KMS-11 (cell line): ENCODE results near the gene FLT3.

Source experiments
- H2AFZ ChIP-seq: fragments of 200-600 bp; sonication (generic); 2 replicates; pipeline ENCODE4 v1.6.1; 2016; ENCODE audit warnings: antibody characterized with exemption, mixed run types, low read depth
- H3K27ac ChIP-seq: fragments of 200-600 bp; sonication (generic); 2 replicates; pipeline ENCODE4 v1.6.1; 2016; ENCODE audit warnings: mild to moderate bottlenecking, mixed run types
- H3K27me3 ChIP-seq: fragments of 200-600 bp; sonication (generic); 2 replicates; pipeline ENCODE4 v1.6.1; 2017; ENCODE audit warnings: mild to moderate bottlenecking, low read depth, mixed run types, moderate library complexity; ENCODE audit not compliant: insufficient read depth
- H3K36me3 ChIP-seq: fragments of 200-600 bp; sonication (generic); 2 replicates; pipeline ENCODE4 v1.6.1; 2017; ENCODE audit warnings: mild to moderate bottlenecking, mixed run types; ENCODE audit not compliant: insufficient read depth
- H3K4me1 ChIP-seq: fragments of 200-600 bp; sonication (generic); 2 replicates; pipeline ENCODE4 v1.6.1; 2016; ENCODE audit warnings: mild to moderate bottlenecking, low read depth, mixed run types; ENCODE audit not compliant: poor library complexity, severe bottlenecking
- H3K4me2 ChIP-seq: fragments of 200-600 bp; sonication (generic); 2 replicates; pipeline ENCODE4 v1.7.0; 2016; ENCODE audit warnings: mild to moderate bottlenecking, mixed run types
- H3K4me3 ChIP-seq: fragments of 200-600 bp; sonication (generic); IDR thresholded peaks from 2 replicates; pipeline ENCODE4 v1.6.1; 2017; ENCODE audit warnings: low read depth, low read length, mixed read lengths; ENCODE audit not compliant: insufficient read depth
- H3K79me2 ChIP-seq: fragments of 200-600 bp; sonication (generic); 2 replicates; pipeline ENCODE4 v1.6.1; 2016; ENCODE audit warnings: low read depth, mixed run types; ENCODE audit not compliant: insufficient read depth
- H3K9ac ChIP-seq: fragments of 200-600 bp; sonication (generic); 2 replicates; pipeline ENCODE4 v1.6.1; 2016; ENCODE audit warnings: mild to moderate bottlenecking, mixed run types
- H4K20me1 ChIP-seq: fragments of 200-600 bp; sonication (generic); 2 replicates; pipeline ENCODE4 v1.6.1; 2016; ENCODE audit warnings: mild to moderate bottlenecking, mixed run types; ENCODE audit not compliant: insufficient read depth
- TF ChIP-seq, protein P1 (sequence below): fragments of 200-600 bp; sonication (generic); conservative IDR thresholded peaks from 2 replicates; pipeline ENCODE4 v1.6.1; 2017; ENCODE audit warnings: low read depth, mild to moderate bottlenecking, antibody characterized with exemption, low read length, moderate library complexity, mixed read lengths

The FLT3 gene

DNA sequence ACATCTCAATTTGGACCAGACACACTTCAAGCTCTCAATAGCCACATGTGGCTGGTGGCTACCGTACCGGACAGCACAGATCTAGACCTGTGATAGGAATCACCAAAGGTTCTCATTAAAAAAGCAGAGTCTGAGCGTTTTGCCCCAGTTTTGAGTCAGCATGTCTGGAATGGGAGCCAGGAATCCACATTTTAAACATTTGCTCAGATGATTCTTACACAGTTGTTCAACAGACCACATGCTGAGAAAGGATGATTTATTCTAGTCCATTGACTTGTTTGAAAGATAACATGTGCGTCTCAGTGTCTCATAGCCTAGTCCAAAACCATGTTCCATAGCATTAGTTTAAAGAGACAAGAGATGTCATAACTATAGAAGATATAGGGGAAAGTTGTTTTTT, 53.4 kb downstream of the FLT3 start:
- no peaks in the 10 kb centered on the region for H3K79me2 ChIP-seq
- H3K4me2 ChIP-seq = no peak overlapping the region
- H3K9ac ChIP-seq = no peak overlapping the region
- H3K36me3 ChIP-seq = no peaks in the 10 kb centered on the region
- TF ChIP-seq, protein P1, sequence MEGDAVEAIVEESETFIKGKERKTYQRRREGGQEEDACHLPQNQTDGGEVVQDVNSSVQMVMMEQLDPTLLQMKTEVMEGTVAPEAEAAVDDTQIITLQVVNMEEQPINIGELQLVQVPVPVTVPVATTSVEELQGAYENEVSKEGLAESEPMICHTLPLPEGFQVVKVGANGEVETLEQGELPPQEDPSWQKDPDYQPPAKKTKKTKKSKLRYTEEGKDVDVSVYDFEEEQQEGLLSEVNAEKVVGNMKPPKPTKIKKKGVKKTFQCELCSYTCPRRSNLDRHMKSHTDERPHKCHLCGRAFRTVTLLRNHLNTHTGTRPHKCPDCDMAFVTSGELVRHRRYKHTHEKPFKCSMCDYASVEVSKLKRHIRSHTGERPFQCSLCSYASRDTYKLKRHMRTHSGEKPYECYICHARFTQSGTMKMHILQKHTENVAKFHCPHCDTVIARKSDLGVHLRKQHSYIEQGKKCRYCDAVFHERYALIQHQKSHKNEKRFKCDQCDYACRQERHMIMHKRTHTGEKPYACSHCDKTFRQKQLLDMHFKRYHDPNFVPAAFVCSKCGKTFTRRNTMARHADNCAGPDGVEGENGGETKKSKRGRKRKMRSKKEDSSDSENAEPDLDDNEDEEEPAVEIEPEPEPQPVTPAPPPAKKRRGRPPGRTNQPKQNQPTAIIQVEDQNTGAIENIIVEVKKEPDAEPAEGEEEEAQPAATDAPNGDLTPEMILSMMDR = no peak
- no peak overlapping the region for H3K4me3 ChIP-seq
- H3K27me3 ChIP-seq = no peaks in the 10 kb centered on the region
- no peak overlapping the region for H2AFZ ChIP-seq
- H4K20me1 ChIP-seq = no peaks in the 10 kb centered on the region
- H3K27ac ChIP-seq = no peak overlapping the region
- H3K4me1 ChIP-seq = no peaks in the 10 kb centered on the region

DNA sequence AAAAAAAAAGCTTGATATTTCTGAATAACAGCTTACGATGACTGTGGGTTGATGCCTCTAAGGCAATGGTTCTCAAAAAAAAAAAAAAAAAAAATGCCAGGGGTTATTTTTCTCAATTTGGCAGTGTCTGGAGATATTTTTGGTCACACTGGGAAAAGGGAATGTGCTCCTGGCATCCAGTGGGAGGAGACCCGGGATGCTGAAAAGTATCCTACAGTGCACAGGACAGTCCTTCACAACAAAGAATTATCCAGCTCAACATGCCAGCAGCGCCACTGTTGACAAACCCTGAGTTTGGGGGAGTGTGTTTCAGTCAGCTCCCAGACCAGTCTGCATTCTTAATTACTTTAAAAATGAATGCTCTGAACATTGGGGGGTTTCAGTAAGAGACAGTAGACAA, 54.5 kb downstream of the FLT3 start:
- Histone ChIP-seq H3K79me2 (no peaks in the 10 kb centered on the region), H3K27ac (no peak overlapping the region), H2AFZ (no peak overlapping the region), H3K36me3 (no peaks in the 10 kb centered on the region), H3K4me1 (no peaks in the 10 kb centered on the region), H3K9ac (no peak overlapping the region), H3K4me3 (no peak overlapping the region), H3K4me2 (no peak overlapping the region), H4K20me1 (no peaks in the 10 kb centered on the region), H3K27me3 (no peaks in the 10 kb centered on the region)
- TF ChIP-seq, protein P1 = no peak

DNA sequence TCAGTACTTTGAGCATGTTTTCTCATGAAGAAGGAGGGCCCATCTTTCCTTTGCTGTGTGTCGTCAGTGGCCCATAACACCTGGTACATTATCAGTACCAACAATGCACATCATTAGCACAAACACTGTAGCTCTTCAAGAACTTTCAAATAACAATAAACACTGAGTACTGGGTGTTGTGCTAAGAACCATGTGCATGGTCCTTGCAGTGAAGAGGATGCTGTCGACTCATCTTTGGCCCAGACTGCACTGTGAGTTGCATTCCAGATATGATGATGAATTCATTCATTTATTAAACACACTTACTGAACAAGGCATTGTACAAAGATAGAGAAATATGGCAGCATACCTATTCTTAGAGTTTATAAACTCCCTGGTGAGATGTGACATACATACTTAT, 55.8 kb downstream of the FLT3 start:
- Histone ChIP-seq H3K4me1 (no peaks in the 10 kb centered on the region), H3K27me3 (no peaks in the 10 kb centered on the region), H3K27ac (no peak overlapping the region), H3K4me2 (no peak overlapping the region), H3K36me3 (no peaks in the 10 kb centered on the region), H3K79me2 (no peaks in the 10 kb centered on the region), H3K4me3 (no peak overlapping the region), H2AFZ (no peak overlapping the region), H3K9ac (no peak overlapping the region), H4K20me1 (no peaks in the 10 kb centered on the region)
- TF ChIP-seq, protein P1 = no peak

DNA sequence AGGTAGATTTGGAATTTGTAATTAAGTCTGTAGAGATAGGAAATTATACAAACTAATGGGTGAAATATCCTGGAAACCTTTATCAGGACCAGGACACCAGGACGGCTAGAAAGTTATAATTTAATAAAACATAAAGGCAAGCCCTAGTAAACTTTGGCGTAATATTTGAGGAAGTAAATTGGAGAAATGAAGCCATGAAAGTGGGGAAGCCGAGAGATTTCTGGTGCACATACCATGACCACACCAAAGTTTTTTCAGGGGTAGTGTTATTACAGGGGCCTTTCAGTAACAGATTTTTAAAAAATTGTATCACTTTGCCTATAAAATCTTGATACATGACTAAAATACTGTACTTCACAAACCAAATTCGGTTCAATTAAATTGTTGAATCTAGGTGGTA, 57.2 kb downstream of the FLT3 start:
- H3K4me1 ChIP-seq = no peaks in the 10 kb centered on the region
- no peaks in the 10 kb centered on the region for H3K27me3 ChIP-seq
- H3K4me2 ChIP-seq = no peak overlapping the region
- no peak overlapping the region for H2AFZ ChIP-seq
- no peak overlapping the region for H3K27ac ChIP-seq
- no peak overlapping the region for H3K4me3 ChIP-seq
- no peaks in the 10 kb centered on the region for H3K36me3 ChIP-seq
- H4K20me1 ChIP-seq = no peaks in the 10 kb centered on the region
- no peaks in the 10 kb centered on the region for H3K79me2 ChIP-seq
- TF ChIP-seq, protein P1 = no peak
- H3K9ac ChIP-seq = no peak overlapping the region

DNA sequence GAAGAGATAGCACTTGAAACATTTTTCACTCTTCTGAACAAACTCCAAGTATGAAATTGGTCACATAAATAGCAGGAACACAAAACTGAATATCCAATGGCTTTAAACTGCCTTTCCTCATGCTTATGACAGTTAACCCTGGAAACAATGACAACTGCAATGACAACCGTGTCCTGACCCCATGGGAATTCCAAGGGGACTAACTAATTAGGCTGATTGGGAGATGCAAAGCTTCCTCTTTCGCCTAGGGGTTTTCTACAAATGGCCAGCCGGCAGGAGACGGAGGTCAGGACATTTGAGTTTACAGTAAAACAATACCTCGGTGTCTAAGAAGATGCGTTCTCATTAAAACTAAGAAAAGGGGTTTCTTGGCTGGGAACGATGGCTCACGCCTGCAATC, 58.9 kb downstream of the FLT3 start:
- Histone ChIP-seq H3K4me3 (no peak overlapping the region), H3K79me2 (no peaks in the 10 kb centered on the region), H3K9ac (no peak overlapping the region), H3K4me1 (no peaks in the 10 kb centered on the region), H3K4me2 (no peak overlapping the region), H3K36me3 (no peaks in the 10 kb centered on the region), H2AFZ (no peak overlapping the region), H3K27ac (no peak overlapping the region), H3K27me3 (no peaks in the 10 kb centered on the region), H4K20me1 (no peaks in the 10 kb centered on the region)
- TF ChIP-seq, protein P1 = no peak
